Testis (tissue), 2 donors: ENCODE results near the gene GUK1.

ENCODE experiments used
- CTCF ChIP-seq, 3 experiments: fragments of 450-650 bp in 2 of 3; fragments of 200-600 bp in 1 of 3; sonication (generic) in 1 of 3; IDR thresholded peaks; one replicate each; pipeline ENCODE4 v1.5.1; 2016 to 2019; ENCODE audit warnings: antibody characterized with exemption in 3 of 3, mild to moderate bottlenecking in 2 of 3, moderate library complexity in 1 of 3
- POLR2A ChIP-seq: fragments of 450-650 bp; IDR thresholded peaks from one replicate; pipeline ENCODE4 v1.6.1; 2017; ENCODE audit warnings: antibody characterized with exemption, mild to moderate bottlenecking, moderate library complexity

- TF ChIP-seq CTCF (IDR thresholded peaks at IDR 0.05) (no peak), POLR2A (no peak)
Observed at GRCh38 chr1:228144993-228145343, 4.9 kb downstream of the GUK1 start.
